Natural killer cell (primary cell): Measurements from ENCODE around the gene NR5A1. TPM values are rescaled to one million over a fixed set of nuclear protein-coding genes. Genes with fewer than 3 reads are reported as not detected.
A peak's percentile ranks its signal among the peaks of the same experiment; 100 is the strongest.

Source experiments
- ATAC-seq, 3 donors: fragments of 150-1000 bp in 2 of 3; fragments of 200-7000 bp in 1 of 3; cut with Tn5 transposase; 1 replicate in 1 of 3; 2 replicates in 2 of 3; pipeline ENCODE4 v1.10.0; 2021; ENCODE audit warnings: mild to moderate bottlenecking in 2 of 3, moderate library complexity in 2 of 3
- DNase-seq, 2 donors: peaks; one replicate each; pipeline versions ENCODE4 v3.0.0 to v3.0.0-alpha.2; 2013 to 2021; ENCODE audit warnings: mixed read lengths in 1 of 2
- H3K27ac ChIP-seq: one replicate; pipeline ENCODE4 v1.5.1; 2013; ENCODE audit warnings: mild to moderate bottlenecking, low read length
- H3K27me3 ChIP-seq: one replicate; pipeline ENCODE4 v1.6.1; 2013; ENCODE audit warnings: low read length; ENCODE audit not compliant: control insufficient read depth, insufficient read depth
- H3K36me3 ChIP-seq: one replicate; pipeline ENCODE4 v1.6.1; 2013; ENCODE audit warnings: low read length; ENCODE audit not compliant: control insufficient read depth, insufficient read depth
- H3K4me1 ChIP-seq: one replicate; pipeline ENCODE4 v1.6.1; 2013; ENCODE audit warnings: low read length; ENCODE audit not compliant: control insufficient read depth, insufficient read depth
- H3K4me3 ChIP-seq: one replicate; pipeline ENCODE4 v1.5.1; 2013; ENCODE audit warnings: low read length
- H3K9me3 ChIP-seq: one replicate; pipeline ENCODE4 v1.6.1; 2013; ENCODE audit warnings: low read length; ENCODE audit not compliant: control insufficient read depth, insufficient read depth
- H3K27ac Mint-ChIP-seq, 2 donors: one replicate each; pipeline ENCODE4 v1.8.0; 2022; ENCODE audit warnings: mild to moderate bottlenecking in 2 of 2, mixed read lengths in 2 of 2, moderate library complexity in 1 of 2
- H3K27me3 Mint-ChIP-seq, 2 donors: one replicate each; pipeline ENCODE4 v1.8.0; 2022; ENCODE audit warnings: low read depth in 2 of 2, mixed read lengths in 2 of 2
- H3K36me3 Mint-ChIP-seq: one replicate; pipeline ENCODE4 v1.8.0; 2022; ENCODE audit warnings: mixed read lengths
- H3K4me1 Mint-ChIP-seq, 2 donors: one replicate each; pipeline ENCODE4 v1.8.0; 2022; ENCODE audit warnings: mixed read lengths in 2 of 2
- H3K4me3 Mint-ChIP-seq: one replicate; pipeline ENCODE4 v1.8.0; 2022; ENCODE audit warnings: mild to moderate bottlenecking, moderate library complexity, mixed read lengths
- H3K9me3 Mint-ChIP-seq, 2 donors: one replicate each; pipeline ENCODE4 v1.8.0; 2022; ENCODE audit warnings: mixed read lengths in 2 of 2
- WGBS: methylation state at CpG from one replicate; pipeline ENCODE4 v1.1.7; 2013; ENCODE audit warnings: missing lambda C conversion rate; ENCODE audit not compliant: insufficient coverage; 5-methylcytosine and 5-hydroxymethylcytosine counted together
- intact Hi-C: fragments of 100-400 bp; cut with micrococcal nuclease; formaldehyde crosslinking; loops from one replicate; pipeline ENCODE4 v1.14.2; 2022
- total RNA-seq, 4 donors: library from RNA; stranded (reverse); fragments of 120-200 nt in 1 of 4; gene quantifications; one replicate each; pipeline versions ENCODE4 v1.2.3 to v1.2.4, GENCODE V29; 2013 to 2022
- TF ChIP-seq, protein P1 (sequence below): fragments of 200-600 bp; IDR thresholded peaks from one replicate; pipeline ENCODE4 v1.8.0; 2022; ENCODE audit warnings: antibody characterized with exemption

NR5A1 gene
- total RNA-seq, 3 donors from 2014 or later (not counting 1 experiment from before 2014, with no cell fraction given): not detected

GRCh38 chr9:124450241-124450924 is 56.8 kb downstream of the NR5A1 start, which contains the start of gene ADGRD2:
ADGRD2 (plus strand) TSS chr9:124450451; CDS start chr9:124451667, 1,216 bp downstream.
- WGBS: 7% methylated on average over 41 of the region's 41 CpGs
- peak within 1 kb of the TSS; percentile 28 for H3K4me3 Mint-ChIP-seq
- no peaks in the 10 kb centered on the region for H3K36me3 Mint-ChIP-seq

DNA sequence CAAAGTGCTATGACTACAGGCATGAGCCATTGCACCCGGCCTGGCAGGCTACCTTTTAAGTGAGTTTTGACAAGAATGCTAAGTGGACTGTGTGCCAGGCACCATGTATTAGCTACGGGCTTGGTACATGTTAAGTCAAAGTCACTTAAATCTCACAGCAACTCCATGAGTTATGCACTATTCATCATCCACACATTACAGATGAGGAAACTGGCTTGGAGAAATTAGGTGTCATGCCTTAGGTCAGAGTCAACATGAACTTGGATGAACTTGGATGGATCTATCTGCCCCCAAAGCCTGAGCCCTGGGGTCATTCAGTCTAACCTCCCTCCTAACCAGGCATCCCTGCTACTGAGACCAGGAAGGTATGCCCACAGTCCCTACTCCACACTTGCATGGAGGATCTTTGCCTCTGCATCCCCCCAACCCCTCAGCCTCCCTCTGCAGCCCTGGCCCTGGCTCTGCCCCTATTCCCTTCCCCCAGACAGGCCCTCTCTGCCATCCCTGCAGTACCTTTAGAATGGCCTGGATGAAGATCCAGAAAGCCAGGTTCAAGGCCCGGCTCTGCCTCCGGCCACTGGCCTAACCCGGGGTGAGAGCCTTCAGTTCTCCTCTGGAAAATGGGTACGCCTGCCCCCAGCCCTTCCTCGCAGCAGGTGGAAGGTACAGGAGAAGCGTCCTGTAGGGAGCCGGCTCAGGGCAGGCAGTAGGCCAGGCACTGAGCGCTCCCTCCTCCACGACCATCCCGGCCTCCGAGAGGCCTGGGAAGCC is 57.6 kb downstream of the NR5A1 start:
- 88% methylated on average over 13 of the region's 13 CpGs for WGBS
- no peaks in the 10 kb centered on the region for H3K36me3 ChIP-seq
- H3K27ac ChIP-seq: no peak overlapping the region
- no peaks in the 10 kb centered on the region for H3K9me3 Mint-ChIP-seq
- no peaks in the 10 kb centered on the region for H3K36me3 Mint-ChIP-seq
- H3K4me3 ChIP-seq: no peak overlapping the region
- H3K4me3 Mint-ChIP-seq: no peak overlapping the region
- H3K27me3 ChIP-seq: peaks cover 6% of the 10 kb centered on the region
- TF ChIP-seq, protein P1, sequence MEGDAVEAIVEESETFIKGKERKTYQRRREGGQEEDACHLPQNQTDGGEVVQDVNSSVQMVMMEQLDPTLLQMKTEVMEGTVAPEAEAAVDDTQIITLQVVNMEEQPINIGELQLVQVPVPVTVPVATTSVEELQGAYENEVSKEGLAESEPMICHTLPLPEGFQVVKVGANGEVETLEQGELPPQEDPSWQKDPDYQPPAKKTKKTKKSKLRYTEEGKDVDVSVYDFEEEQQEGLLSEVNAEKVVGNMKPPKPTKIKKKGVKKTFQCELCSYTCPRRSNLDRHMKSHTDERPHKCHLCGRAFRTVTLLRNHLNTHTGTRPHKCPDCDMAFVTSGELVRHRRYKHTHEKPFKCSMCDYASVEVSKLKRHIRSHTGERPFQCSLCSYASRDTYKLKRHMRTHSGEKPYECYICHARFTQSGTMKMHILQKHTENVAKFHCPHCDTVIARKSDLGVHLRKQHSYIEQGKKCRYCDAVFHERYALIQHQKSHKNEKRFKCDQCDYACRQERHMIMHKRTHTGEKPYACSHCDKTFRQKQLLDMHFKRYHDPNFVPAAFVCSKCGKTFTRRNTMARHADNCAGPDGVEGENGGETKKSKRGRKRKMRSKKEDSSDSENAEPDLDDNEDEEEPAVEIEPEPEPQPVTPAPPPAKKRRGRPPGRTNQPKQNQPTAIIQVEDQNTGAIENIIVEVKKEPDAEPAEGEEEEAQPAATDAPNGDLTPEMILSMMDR: no peak
- no peaks in the 10 kb centered on the region for H3K4me1 Mint-ChIP-seq
- peaks cover 15 to 30% of the 10 kb centered on the region in 2 donors for H3K27me3 Mint-ChIP-seq
- no peaks in the 10 kb centered on the region for H3K9me3 ChIP-seq
- H3K4me1 ChIP-seq: peaks cover 6% of the 10 kb centered on the region
- no peak for DNase-seq
- ATAC-seq: no peak
- H3K27ac Mint-ChIP-seq: no peak overlapping the region
- intact Hi-C loops: no loop called here

More at GRCh38 chr9:124450241-124450924, 56.8 kb downstream of the NR5A1 start, which contains the start of gene ADGRD2:
- no peaks in the 10 kb centered on the region for H3K4me1 Mint-ChIP-seq
- H3K27ac Mint-ChIP-seq: no peak within 1 kb of the TSS
- no peaks in the 10 kb centered on the region for H3K36me3 ChIP-seq
- no peaks in the 10 kb centered on the region for H3K9me3 Mint-ChIP-seq
- H3K27ac ChIP-seq: no peak within 1 kb of the TSS
- intact Hi-C loops: no loop called here
- H3K4me1 ChIP-seq: peaks cover 6% of the 10 kb centered on the region
- DNase-seq (peak in 1 of 2 donors; percentile 10), ATAC-seq (peak in 2 of 3 donors; percentile 30 to 36)
- peaks cover 15 to 30% of the 10 kb centered on the region in 2 donors for H3K27me3 Mint-ChIP-seq
- H3K27me3 ChIP-seq: peaks cover 6% of the 10 kb centered on the region
- H3K4me3 ChIP-seq: no peak within 1 kb of the TSS
- H3K9me3 ChIP-seq: no peaks in the 10 kb centered on the region
- TF ChIP-seq, protein P1: no peak

DNA sequence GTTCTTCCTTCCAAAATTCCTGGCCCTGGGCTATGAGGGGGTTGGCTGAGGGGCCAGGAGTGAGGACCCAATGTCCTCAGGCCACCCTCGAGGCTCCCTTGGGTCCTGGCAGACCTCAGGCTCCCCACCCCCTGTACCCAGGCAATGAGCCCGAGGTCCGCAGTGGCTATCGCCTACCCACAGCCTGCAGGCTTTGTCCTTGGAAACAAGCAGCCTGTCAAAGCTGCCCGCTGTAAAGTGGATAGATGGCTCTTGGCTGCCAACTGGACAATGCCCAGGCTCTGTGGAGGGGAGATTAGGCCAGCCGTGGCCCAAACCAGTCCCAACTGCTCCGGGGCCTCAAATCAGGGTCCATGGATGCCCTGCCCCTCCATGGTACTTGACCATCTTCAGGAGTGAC is 59.2 kb downstream of the NR5A1 start:
- TF ChIP-seq, protein P1: no peak
- no peak overlapping the region for H3K4me3 Mint-ChIP-seq
- H3K4me1 Mint-ChIP-seq: no peaks in the 10 kb centered on the region
- peaks cover 23 to 30% of the 10 kb centered on the region in 2 donors for H3K27me3 Mint-ChIP-seq
- Histone ChIP-seq H3K27ac (no peak overlapping the region), H3K36me3 (no peaks in the 10 kb centered on the region), H3K4me1 (peaks cover 6% of the 10 kb centered on the region), H3K9me3 (no peaks in the 10 kb centered on the region), H3K27me3 (peaks cover 6% of the 10 kb centered on the region), H3K4me3 (no peak overlapping the region)
- intact Hi-C loops: no loop called here
- H3K36me3 Mint-ChIP-seq: no peaks in the 10 kb centered on the region
- DNase-seq (no peak), ATAC-seq (no peak)
- H3K27ac Mint-ChIP-seq: no peak overlapping the region
- WGBS: 91% methylated on average over 7 of the region's 7 CpGs
- no peaks in the 10 kb centered on the region for H3K9me3 Mint-ChIP-seq
